Activated CD4-positive, CD25-positive, alpha-beta regulatory T cell treated with anti-CD3 and anti-CD28 coated beads, Interleukin-2, amount 50 U/mL, for 16 hours (primary cell): ENCODE results near the gene FNDC10.
"Not testable (repeated sequence)": the region's sequence is repeated elsewhere in the genome, so short reads cannot be mapped to it uniquely, and the experiment has no call there.

ENCODE experiments used
- DNase-seq: peaks from one replicate; pipeline ENCODE4 v3.0.0-alpha.2; 2020; ENCODE audit warnings: low read depth, low spot score

The FNDC10 gene

DNA sequence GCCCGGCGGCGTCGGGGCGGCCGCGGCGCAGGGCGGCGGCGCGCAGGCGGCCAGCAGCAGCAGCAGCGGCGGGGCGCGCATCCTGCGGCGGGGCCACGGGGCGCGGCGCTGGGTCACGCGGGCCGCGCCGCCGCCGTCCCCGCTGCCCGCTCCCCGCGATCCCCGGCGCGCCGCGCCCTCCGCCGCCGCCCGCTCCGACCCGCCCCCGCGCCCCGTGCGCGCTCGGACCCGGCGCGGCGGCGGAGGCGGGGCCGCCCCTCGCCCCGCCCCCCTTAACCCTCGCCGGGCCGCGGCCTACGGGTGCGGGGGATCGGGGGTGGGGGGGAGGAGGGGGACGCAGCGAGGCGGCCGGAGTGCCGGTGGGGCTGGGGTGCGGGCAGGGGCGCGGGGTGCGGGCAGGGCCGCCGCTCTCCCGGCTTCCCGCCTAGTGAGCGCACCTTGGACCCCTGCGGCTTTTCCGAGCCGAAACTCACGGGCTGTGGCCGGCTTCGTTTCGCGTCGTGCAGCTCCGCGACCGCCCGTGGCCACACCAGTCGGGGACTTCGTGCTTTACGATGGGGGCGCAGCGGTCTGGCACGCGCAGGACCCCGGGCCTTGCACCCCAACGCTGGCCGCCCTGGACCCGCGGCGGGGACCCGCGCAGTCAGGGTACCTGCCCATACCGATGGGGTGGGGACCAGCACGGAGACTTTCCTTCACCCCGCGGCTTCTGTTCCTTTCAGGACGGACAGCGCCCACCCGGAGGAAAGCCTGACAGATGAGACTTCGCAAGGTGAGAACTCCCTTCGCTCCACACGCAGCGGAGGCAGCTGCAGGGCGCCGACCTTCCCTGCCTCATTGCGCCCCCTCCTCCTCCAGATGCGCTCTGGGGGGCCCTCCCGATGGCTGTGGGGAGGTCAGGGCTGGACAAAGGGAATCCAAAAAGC lies at the start of gene FNDC10:
Gene FNDC10 (minus strand): TSS at position 201 of the 926 bp plus-strand sequence. CDS start 120 bp downstream, at position 81.
- no peak for DNase-seq

DNA sequence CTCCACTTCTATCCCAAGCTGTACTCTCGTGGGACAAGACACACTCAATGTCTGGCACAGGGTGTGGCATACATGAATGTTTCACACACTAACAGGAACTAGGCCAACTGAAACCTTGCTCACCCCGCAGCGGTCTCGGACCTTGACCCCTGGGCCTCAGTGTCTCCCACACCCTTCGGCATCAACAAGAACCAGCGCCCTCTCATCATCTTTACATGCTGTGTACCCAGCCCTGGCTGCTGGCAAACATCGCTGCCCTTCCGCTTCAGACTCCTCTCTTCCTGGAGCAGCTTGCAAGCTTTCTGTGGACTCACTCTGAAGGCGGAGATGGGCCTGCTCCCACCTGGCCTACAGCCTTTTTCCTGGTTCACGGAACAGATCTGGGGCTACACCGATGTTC lies 48.3 kb upstream of the FNDC10 start:
- DNase-seq, result not testable (repeated sequence)

GRCh38 chr1:1647567-1648241 lies 47.8 kb upstream of the FNDC10 start:
- not testable (repeated sequence) for DNase-seq

DNA sequence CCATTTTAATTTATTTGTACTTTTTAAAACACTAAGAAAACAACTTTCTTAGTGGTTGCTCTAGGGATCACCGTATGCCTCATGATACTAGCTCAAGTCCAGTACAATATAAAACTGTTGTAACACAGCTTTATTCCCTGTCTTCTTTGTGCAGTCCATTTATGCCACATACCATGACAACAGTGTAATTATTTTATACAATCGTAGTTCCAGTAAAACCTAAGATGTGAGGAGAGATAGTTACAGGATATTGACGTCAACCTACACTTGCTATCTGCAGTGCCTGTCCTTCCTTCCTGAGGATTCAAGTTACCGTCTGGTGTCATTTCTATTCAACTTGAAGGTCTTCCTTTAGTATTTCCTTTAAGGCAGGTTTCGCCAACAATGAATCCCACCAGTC lies 46.4 kb upstream of the FNDC10 start:
- not testable (repeated sequence) for DNase-seq

GRCh38 chr1:1640711-1641461 lies 41.0 kb upstream of the FNDC10 start:
- not testable (repeated sequence) for DNase-seq

DNA sequence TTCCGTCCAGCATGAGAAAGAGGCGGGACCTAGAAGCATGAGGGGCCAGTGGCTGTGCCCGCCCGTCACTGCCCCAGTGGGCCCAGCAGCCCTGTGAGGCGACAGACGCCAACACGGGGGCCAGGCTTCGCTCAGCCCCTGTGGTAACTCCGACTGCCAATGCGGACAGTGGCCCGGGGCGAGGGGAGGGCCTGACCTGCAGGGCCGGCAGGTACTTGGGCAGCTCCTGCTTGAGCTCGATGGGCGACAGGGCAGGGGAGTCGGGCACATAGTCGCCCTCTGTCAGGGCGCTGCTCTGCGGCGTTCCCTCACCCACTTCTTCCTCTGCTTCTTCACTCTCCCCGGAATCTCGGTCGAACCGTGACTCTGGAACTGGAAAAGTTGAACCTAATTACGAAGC lies 40.1 kb upstream of the FNDC10 start:
- DNase-seq, result not testable (repeated sequence)

DNA sequence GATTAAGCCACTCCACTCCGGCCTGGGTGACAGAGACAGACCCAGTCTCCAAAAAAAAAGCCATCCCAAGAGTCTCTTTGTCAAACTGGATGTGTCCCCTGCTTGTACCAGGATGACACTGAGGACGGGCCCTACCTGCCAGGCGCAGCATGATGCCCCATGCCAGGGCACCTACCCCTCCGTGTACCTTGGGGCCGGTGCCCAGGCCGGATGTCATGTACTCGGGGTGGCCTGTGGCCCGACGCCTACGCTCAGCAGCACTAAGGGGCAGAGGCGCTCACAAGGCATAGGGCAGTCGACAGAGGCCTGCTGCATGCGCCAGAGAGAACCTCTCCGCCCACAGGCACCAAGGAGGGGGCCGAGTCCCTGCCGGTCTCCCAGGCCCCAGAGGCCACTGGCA lies 39.4 kb upstream of the FNDC10 start:
- DNase-seq, result not testable (repeated sequence)

GRCh38 chr1:1638528-1638927 lies 38.6 kb upstream of the FNDC10 start:
- not testable (repeated sequence) for DNase-seq

GRCh38 chr1:1637479-1637875 lies 37.5 kb upstream of the FNDC10 start:
- not testable (repeated sequence) for DNase-seq

DNA sequence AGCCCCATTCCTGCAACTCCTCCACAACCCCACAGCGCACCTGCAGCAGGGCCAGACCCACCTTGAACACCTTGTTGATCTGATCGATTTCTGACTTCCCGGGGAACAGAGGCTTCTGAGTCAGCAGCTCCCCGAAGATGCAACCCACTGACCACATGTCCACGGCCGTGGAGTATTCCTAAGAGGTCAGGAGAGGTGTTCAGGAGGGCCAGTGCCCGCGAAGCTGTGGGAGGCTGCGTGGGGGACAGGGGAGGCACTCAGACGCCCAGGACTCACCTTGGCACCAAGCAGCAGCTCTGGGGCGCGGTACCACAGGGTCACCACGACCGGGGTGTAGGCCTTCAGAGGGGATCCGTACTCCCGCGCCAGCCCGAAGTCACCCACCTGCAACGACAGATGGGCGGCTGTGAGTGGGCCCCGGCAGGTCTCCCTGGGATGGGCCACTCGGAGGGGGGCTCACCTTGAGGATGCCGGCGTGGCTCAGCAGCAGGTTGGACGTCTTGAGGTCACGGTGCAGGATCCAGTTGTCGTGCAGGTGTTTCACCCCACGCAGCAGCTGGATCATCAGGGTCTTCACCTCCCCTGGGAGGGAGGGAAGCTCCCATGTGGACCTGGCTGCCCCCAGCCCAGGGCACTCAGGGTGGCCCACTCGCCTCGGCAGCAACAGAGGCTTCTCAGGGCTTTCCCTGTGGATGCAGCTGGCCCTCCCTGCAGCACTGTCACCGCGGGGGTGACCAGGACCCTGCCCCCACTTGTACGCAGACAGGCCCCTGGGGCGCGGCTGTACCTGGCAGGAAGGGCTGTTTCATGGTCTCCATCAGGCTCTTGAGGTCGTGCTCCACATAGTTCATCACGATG lies 36.9 kb upstream of the FNDC10 start:
- not testable (repeated sequence) for DNase-seq

DNA sequence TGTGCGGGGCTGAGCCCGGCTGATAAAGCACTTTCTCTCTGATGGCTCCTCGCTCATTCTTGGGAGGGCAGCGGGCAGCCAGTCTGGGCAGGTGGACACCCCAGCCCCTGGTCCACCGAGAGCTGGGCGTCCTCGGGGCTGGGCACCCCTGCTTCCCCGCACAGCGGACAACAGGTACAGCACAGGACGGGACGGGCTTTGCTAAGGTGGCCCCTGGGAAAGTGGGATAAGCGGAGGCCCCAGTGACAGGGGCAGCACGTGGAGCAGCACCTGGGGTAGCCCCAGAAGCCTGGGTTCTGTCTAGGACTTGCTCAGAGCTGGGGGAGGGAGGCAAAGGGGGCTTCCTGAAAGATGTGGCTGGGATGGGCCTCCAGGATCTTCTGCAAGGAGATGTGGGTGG lies 34.7 kb upstream of the FNDC10 start:
- DNase-seq, result not testable (repeated sequence)

- DNase-seq, result not testable (repeated sequence)
Observed at GRCh38 chr1:1633409-1633808, 33.5 kb upstream of the FNDC10 start.

DNA sequence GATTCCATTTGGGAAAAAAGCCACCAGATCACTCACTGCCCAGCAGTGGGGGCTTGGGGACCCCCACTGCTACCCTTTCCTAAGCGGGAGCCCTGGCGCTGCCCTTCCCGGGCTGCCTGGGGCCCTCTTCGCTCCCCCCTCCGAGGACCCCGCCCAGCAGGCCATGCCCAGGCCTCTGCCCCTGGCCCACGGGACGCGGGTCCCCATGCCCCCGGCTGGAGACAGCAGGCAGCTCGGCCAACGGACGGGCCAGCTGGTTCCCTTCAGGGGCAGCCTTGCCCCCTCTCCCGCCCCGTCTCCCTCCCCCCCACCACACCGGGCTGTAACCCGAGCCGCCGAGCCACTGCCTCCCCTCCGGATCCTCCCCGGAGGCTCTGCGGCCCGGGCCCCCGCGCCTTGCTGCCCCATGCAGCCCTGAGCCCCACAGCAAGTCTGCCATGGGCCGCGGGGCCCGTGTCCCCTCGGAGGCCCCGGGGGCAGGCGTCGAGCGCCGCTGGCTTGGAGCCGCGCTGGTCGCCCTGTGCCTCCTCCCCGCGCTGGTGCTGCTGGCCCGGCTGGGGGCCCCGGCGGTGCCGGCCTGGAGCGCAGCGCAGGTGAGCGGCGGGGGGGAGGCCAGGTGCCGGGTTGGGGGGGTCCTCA lies 32.0 kb upstream of the FNDC10 start, which contains the start of gene MMP23B:
Gene MMP23B (plus strand): TSS at position 392 of the 639 bp plus-strand sequence. CDS start 46 bp downstream, at position 438.
- DNase-seq, result no peak

DNA sequence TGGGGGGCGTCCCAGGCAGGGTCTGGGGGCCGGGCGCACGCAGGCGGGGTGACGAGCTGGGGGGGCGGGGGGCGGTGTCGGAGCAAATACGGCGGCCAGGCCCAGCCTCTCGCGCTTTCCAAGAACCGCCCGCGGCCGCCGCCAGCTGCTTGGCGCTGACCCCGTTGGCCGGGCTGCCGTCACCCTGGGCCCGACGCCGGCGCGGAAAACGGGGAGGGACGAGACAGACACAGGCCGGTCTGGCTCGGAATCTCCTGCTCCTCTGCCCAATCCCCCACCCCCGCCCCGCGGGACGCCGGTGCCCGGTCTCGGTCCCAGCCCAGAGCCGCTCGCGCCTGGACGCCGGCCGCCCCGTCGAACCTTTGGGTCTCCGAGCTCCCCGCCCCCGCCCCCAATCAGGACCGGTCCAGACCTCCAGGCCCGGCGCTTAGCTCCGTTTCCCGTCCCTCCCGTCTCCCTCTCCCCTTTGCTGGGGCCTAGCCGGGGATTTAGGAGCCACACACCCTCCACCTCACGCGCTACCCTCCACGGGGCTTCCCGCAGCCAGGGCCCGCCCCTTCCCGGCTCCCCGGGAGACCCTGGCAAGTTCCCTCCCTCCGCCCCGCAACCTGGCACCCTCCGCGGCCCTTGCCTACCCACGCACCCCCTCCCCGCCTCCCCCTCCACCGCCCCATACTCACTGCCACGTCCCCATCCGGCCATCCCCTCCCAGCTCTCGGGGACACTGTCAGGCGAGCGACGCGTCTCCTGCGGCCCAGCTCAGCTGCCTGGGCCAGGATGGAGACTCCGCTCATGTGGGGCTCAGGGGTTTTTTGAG lies 31.2 kb upstream of the FNDC10 start:
- DNase-seq, result no peak

DNA sequence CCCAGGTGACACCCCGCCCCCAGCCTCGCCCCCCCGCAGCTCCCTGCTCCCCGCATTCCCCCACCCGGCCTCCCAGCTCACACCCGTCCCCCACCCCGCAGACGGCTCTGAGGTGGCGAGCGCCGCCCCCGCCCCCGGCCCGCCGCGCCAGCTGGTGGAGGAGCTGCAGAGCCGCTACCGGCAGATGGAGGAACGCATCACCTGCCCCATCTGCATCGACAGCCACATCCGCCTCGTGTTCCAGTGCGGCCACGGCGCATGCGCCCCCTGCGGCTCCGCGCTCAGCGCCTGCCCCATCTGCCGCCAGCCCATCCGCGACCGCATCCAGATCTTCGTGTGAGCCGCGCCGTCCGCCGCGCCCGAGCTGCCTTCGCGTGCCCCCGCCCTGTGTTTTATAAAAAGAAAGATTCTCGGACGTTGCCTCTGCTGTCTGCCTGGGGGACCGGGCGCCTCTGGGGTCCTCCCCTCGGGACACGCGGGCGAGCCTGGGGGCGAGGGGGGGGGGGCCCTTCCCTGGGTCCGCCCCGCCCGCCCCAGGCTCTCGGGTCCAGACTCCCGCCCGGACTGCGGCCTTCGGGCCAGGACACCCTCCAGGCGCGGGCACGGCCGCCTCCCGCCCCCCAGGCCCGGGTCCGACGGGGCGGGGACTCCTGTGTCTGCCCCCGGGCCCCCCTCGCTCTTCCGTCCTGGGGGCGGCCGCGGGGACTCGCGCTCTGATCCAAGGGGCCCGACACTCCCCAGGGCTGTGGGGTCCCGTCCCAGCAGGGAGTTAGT lies 30.4 kb upstream of the FNDC10 start:
- peak; percentile 82 for DNase-seq

- peak; percentile 44 for DNase-seq
Observed at GRCh38 chr1:1629430-1630190, 29.7 kb upstream of the FNDC10 start.

- DNase-seq, result no peak
Observed at GRCh38 chr1:1628754-1629429, 29.0 kb upstream of the FNDC10 start.
